Calu3 (cell line): Measurements from ENCODE around the gene GSK3B. TPM values are rescaled to one million over a fixed set of nuclear protein-coding genes. Genes with fewer than 3 reads are reported as not detected.

ENCODE experiments used
- BruUV-seq: library from RNA; stranded (reverse); fragments of 400-500 nt; replicated peaks from 2 replicates; lab custom pipeline; 2021; lab: Mats Ljungman, UMichigan
- CTCF ChIA-PET: fragments of 300-600 bp; sonication (Branson Sonifier 250); formaldehyde crosslinking; loops from one replicate; lab custom pipeline; 2022; ENCODE audit warnings: antibody characterized with exemption; lab: Charles Lee
- DNase-seq: peaks from one replicate; pipeline ENCODE4 v3.0.0; 2022
- H3K27ac Mint-ChIP-seq: one replicate; pipeline ENCODE4 v1.8.0; 2022; ENCODE audit warnings: mixed read lengths; ENCODE audit not compliant: unreplicated experiment
- H3K27me3 Mint-ChIP-seq: one replicate; pipeline ENCODE4 v1.8.0; 2022; ENCODE audit warnings: mixed read lengths; ENCODE audit not compliant: unreplicated experiment
- H3K36me3 Mint-ChIP-seq: one replicate; pipeline ENCODE4 v1.8.0; 2022; ENCODE audit warnings: mild to moderate bottlenecking, moderate library complexity, mixed read lengths; ENCODE audit not compliant: insufficient read depth, unreplicated experiment
- H3K4me1 Mint-ChIP-seq: one replicate; pipeline ENCODE4 v1.8.0; 2022; ENCODE audit warnings: mild to moderate bottlenecking, low read depth, mixed read lengths; ENCODE audit not compliant: unreplicated experiment
- H3K4me3 Mint-ChIP-seq: one replicate; pipeline ENCODE4 v1.8.0; 2022; ENCODE audit warnings: mild to moderate bottlenecking, low read depth, moderate library complexity, mixed read lengths; ENCODE audit not compliant: unreplicated experiment
- H3K9me3 Mint-ChIP-seq: one replicate; pipeline ENCODE4 v1.8.0; 2022; ENCODE audit warnings: low read depth, mixed read lengths; ENCODE audit not compliant: unreplicated experiment
- CTCF ChIP-seq: fragments of 200-600 bp; IDR thresholded peaks from one replicate; pipeline ENCODE4 v1.8.0; 2022; ENCODE audit warnings: antibody characterized with exemption; ENCODE audit not compliant: unreplicated experiment
- intact Hi-C: fragments of 100-400 bp; cut with micrococcal nuclease; formaldehyde crosslinking; loops from one replicate; pipeline ENCODE4 v1.10.0; 2022; ENCODE audit not compliant: unreplicated experiment
- total RNA-seq: library from RNA; stranded (reverse); gene quantifications from 2 replicates; pipeline ENCODE4 v1.2.3, GENCODE V29; 2022

Gene GSK3B
- total RNA-seq, 1 experiment from 2014 or later = 48.6 TPM

- no peak for TF ChIP-seq CTCF
- H3K36me3 Mint-ChIP-seq = no peaks in the 10 kb centered on the region
- CTCF ChIA-PET = no interaction called here
- no peak overlapping the region for H3K27ac Mint-ChIP-seq
- intact Hi-C loops = no loop called here
- BruUV-seq = no TSS peak
- H3K4me1 Mint-ChIP-seq = no peaks in the 10 kb centered on the region
- DNase-seq = no peak
- H3K27me3 Mint-ChIP-seq = no peaks in the 10 kb centered on the region
- no peak overlapping the region for H3K4me3 Mint-ChIP-seq
- no peaks in the 10 kb centered on the region for H3K9me3 Mint-ChIP-seq
These were observed 70.1 kb downstream of the GSK3B start for GRCh38 chr3:120024103-120024502.

GRCh38 chr3:120022729-120023128 is 71.5 kb downstream of the GSK3B start:
- CTCF ChIA-PET = no interaction called here
- Mint-ChIP-seq H3K4me3 (no peak overlapping the region), H3K27me3 (no peaks in the 10 kb centered on the region)

DNA sequence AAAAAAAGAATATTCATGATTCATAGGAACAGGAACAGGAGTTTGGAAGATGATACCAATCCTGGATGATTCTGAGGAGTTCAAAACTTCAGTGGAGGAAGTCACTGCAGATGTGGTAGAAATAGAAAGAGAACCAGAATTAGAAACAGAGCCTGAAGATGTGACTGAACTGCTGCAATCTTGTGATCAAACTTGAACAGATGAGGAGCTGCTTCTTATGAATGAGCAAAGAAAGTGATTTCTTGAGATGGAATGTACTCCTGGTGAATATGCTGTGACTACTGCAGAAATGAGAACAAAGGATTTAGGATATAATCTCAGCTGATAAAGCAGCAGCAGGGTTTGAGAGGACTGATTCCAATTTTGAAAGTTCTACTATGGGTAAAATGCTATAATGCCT is 72.7 kb downstream of the GSK3B start:
- intact Hi-C loops = no loop called here
- no peak for TF ChIP-seq CTCF
- BruUV-seq = no TSS peak
- Mint-ChIP-seq H3K4me3 (no peak overlapping the region), H3K27ac (no peak overlapping the region), H3K27me3 (no peaks in the 10 kb centered on the region), H3K4me1 (peaks cover 11% of the 10 kb centered on the region), H3K36me3 (no peaks in the 10 kb centered on the region), H3K9me3 (no peaks in the 10 kb centered on the region)
- DNase-seq = no peak
- CTCF ChIA-PET = no interaction called here

More at GRCh38 chr3:120022729-120023128, 71.5 kb downstream of the GSK3B start:
- no peak overlapping the region for H3K27ac Mint-ChIP-seq
- H3K36me3 Mint-ChIP-seq = no peaks in the 10 kb centered on the region
- BruUV-seq = no TSS peak
- H3K9me3 Mint-ChIP-seq = no peaks in the 10 kb centered on the region
- DNase-seq = no peak
- peaks cover 5% of the 10 kb centered on the region for H3K4me1 Mint-ChIP-seq
- no peak for TF ChIP-seq CTCF
- intact Hi-C loops = no loop called here

- no peaks in the 10 kb centered on the region for H3K27me3 Mint-ChIP-seq
- CTCF ChIA-PET = no interaction called here
- H3K4me3 Mint-ChIP-seq = no peak overlapping the region
- intact Hi-C loops = loop anchor here (10.0 kb wide), 1 partner anchor 47 kb away; no protein-coding TSS in a partner anchor
- no peak for TF ChIP-seq CTCF
- no peaks in the 10 kb centered on the region for H3K9me3 Mint-ChIP-seq
- no TSS peak for BruUV-seq
- no peak overlapping the region for H3K27ac Mint-ChIP-seq
- H3K4me1 Mint-ChIP-seq = peaks cover 11% of the 10 kb centered on the region
- DNase-seq = no peak
- H3K36me3 Mint-ChIP-seq = no peaks in the 10 kb centered on the region
These were observed 75.9 kb downstream of the GSK3B start for GRCh38 chr3:120018299-120018698.
